ENCODE measurements around the gene CADM1.

The CADM1 gene

GRCh38 chr11:115247361-115247760 is 256.9 kb downstream of the CADM1 start:
- TF ChIP-seq GATA2 (IDR thresholded peaks at IDR 0.05; ENCODE audit: low read depth, low read length) (no peak), GATA3 (IDR thresholded peaks at IDR 0.05; ENCODE audit: low read depth, low read length) (no peak)

GRCh38 chr11:115244758-115245157 is 259.5 kb downstream of the CADM1 start:
- no peak for TF ChIP-seq GATA3 (IDR thresholded peaks at IDR 0.05; ENCODE audit: low read depth, low read length)
- TF ChIP-seq GATA2 (IDR thresholded peaks at IDR 0.05; ENCODE audit: low read depth, low read length): no peak

- TF ChIP-seq GATA2 (IDR thresholded peaks at IDR 0.05; ENCODE audit: low read depth, low read length) (no peak), GATA3 (IDR thresholded peaks at IDR 0.05; ENCODE audit: low read depth, low read length) (no peak)
These were observed 259.9 kb downstream of the CADM1 start for GRCh38 chr11:115244296-115244695.

- no peak for TF ChIP-seq GATA3 (IDR thresholded peaks at IDR 0.05; ENCODE audit: low read depth, low read length)
- TF ChIP-seq GATA2 (IDR thresholded peaks at IDR 0.05; ENCODE audit: low read depth, low read length): no peak
These were observed 261.2 kb downstream of the CADM1 start for GRCh38 chr11:115242982-115243381.

- TF ChIP-seq GATA2 (IDR thresholded peaks at IDR 0.05; ENCODE audit: low read depth, low read length) (no peak), GATA3 (IDR thresholded peaks at IDR 0.05; ENCODE audit: low read depth, low read length) (no peak)
These were observed 262.3 kb downstream of the CADM1 start for GRCh38 chr11:115241899-115242298.

- TF ChIP-seq GATA2 (IDR thresholded peaks at IDR 0.05; ENCODE audit: low read depth, low read length) (no peak), GATA3 (IDR thresholded peaks at IDR 0.05; ENCODE audit: low read depth, low read length) (no peak)
These were observed 265.4 kb downstream of the CADM1 start for GRCh38 chr11:115238791-115239190.

GRCh38 chr11:115238086-115238485 is 266.1 kb downstream of the CADM1 start:
- TF ChIP-seq GATA3 (IDR thresholded peaks at IDR 0.05; ENCODE audit: low read depth, low read length) (no peak), GATA2 (IDR thresholded peaks at IDR 0.05; ENCODE audit: low read depth, low read length) (no peak)

- TF ChIP-seq GATA2 (IDR thresholded peaks at IDR 0.05; ENCODE audit: low read depth, low read length): no peak
- TF ChIP-seq GATA3 (IDR thresholded peaks at IDR 0.05; ENCODE audit: low read depth, low read length): no peak
These were observed 266.6 kb downstream of the CADM1 start for GRCh38 chr11:115237578-115237977.

- TF ChIP-seq GATA3 (IDR thresholded peaks at IDR 0.05; ENCODE audit: low read depth, low read length): no peak
- TF ChIP-seq GATA2 (IDR thresholded peaks at IDR 0.05; ENCODE audit: low read depth, low read length): no peak
These were observed 269.4 kb downstream of the CADM1 start for GRCh38 chr11:115234794-115235193.

- TF ChIP-seq GATA2 (IDR thresholded peaks at IDR 0.05; ENCODE audit: low read depth, low read length) (no peak), GATA3 (IDR thresholded peaks at IDR 0.05; ENCODE audit: low read depth, low read length) (no peak)
These were observed 277.7 kb downstream of the CADM1 start for GRCh38 chr11:115226556-115226955.

GRCh38 chr11:115224551-115224950 is 279.7 kb downstream of the CADM1 start:
- TF ChIP-seq GATA2 (IDR thresholded peaks at IDR 0.05; ENCODE audit: low read depth, low read length): no peak
- TF ChIP-seq GATA3 (IDR thresholded peaks at IDR 0.05; ENCODE audit: low read depth, low read length): no peak

- TF ChIP-seq GATA3 (IDR thresholded peaks at IDR 0.05; ENCODE audit: low read depth, low read length) (no peak), GATA2 (IDR thresholded peaks at IDR 0.05; ENCODE audit: low read depth, low read length) (no peak)
These were observed 281.2 kb downstream of the CADM1 start for GRCh38 chr11:115222863-115223530.

- no peak for TF ChIP-seq GATA3 (IDR thresholded peaks at IDR 0.05; ENCODE audit: low read depth, low read length)
- no peak for TF ChIP-seq GATA2 (IDR thresholded peaks at IDR 0.05; ENCODE audit: low read depth, low read length)
These were observed 281.9 kb downstream of the CADM1 start for GRCh38 chr11:115222218-115222862.

GRCh38 chr11:115221461-115222069 is 282.6 kb downstream of the CADM1 start:
- TF ChIP-seq GATA2 (IDR thresholded peaks at IDR 0.05; ENCODE audit: low read depth, low read length): no peak
- no peak for TF ChIP-seq GATA3 (IDR thresholded peaks at IDR 0.05; ENCODE audit: low read depth, low read length)

- TF ChIP-seq GATA3 (IDR thresholded peaks at IDR 0.05; ENCODE audit: low read depth, low read length): no peak
- TF ChIP-seq GATA2 (IDR thresholded peaks at IDR 0.05; ENCODE audit: low read depth, low read length): no peak
These were observed 283.3 kb downstream of the CADM1 start for GRCh38 chr11:115220911-115221310.

Data from SH-SY5Y (cell line).